ENCODE measurements around the gene FAM53A. TPM values are rescaled to one million over a fixed set of nuclear protein-coding genes. Genes with fewer than 3 reads are reported as not detected.

The FAM53A gene
- total RNA-seq, 4 donors from 2014 or later: 1.3 to 3.2 TPM; not detected in 2

- Histone ChIP-seq H3K4me3 (no peak overlapping the region), H3K36me3 (no peaks in the 10 kb centered on the region), H3K27me3 (no peaks in the 10 kb centered on the region), H3K27ac (no peak overlapping the region), H3K9me3 (no peaks in the 10 kb centered on the region), H3K4me1 (no peaks in the 10 kb centered on the region)
- no peak for DNase-seq
- no peak for TF ChIP-seq CTCF (IDR thresholded peaks at IDR 0.05)
- TF ChIP-seq POLR2A (IDR thresholded peaks at IDR 0.05): no peak
- intact Hi-C loops (cut with DNase I; ENCODE audit: low total_unique reads): no loop called here
Observed at GRCh38 chr4:1600811-1601532, 83.1 kb downstream of the FAM53A start.

- intact Hi-C loops (cut with DNase I; ENCODE audit: low total_unique reads): no loop called here
- Histone ChIP-seq H3K36me3 (no peaks in the 10 kb centered on the region), H3K4me1 (no peaks in the 10 kb centered on the region), H3K4me3 (no peak overlapping the region), H3K27ac (no peak overlapping the region), H3K9me3 (no peaks in the 10 kb centered on the region), H3K27me3 (no peaks in the 10 kb centered on the region)
- TF ChIP-seq CTCF (IDR thresholded peaks at IDR 0.05) (no peak), POLR2A (IDR thresholded peaks at IDR 0.05) (no peak)
- no peak for DNase-seq
Observed at GRCh38 chr4:1600211-1600780, 83.8 kb downstream of the FAM53A start.

- intact Hi-C loops (cut with DNase I; ENCODE audit: low total_unique reads): no loop called here
- H3K27me3 ChIP-seq: no peaks in the 10 kb centered on the region
- no peak for DNase-seq
- no peak overlapping the region for H3K4me3 ChIP-seq
- no peaks in the 10 kb centered on the region for H3K4me1 ChIP-seq
- no peaks in the 10 kb centered on the region for H3K9me3 ChIP-seq
- no peak for TF ChIP-seq CTCF (IDR thresholded peaks at IDR 0.05)
- no peak for TF ChIP-seq POLR2A (IDR thresholded peaks at IDR 0.05)
- H3K36me3 ChIP-seq: no peaks in the 10 kb centered on the region
- H3K27ac ChIP-seq: no peak overlapping the region
Observed at GRCh38 chr4:1599491-1600210, 84.5 kb downstream of the FAM53A start.

- Histone ChIP-seq H3K27me3 (no peaks in the 10 kb centered on the region), H3K36me3 (no peaks in the 10 kb centered on the region), H3K27ac (no peak overlapping the region), H3K4me3 (no peak overlapping the region), H3K9me3 (no peaks in the 10 kb centered on the region), H3K4me1 (no peaks in the 10 kb centered on the region)
- TF ChIP-seq CTCF (IDR thresholded peaks at IDR 0.05): no peak
- no peak for TF ChIP-seq POLR2A (IDR thresholded peaks at IDR 0.05)
- no peak for DNase-seq
- intact Hi-C loops (cut with DNase I; ENCODE audit: low total_unique reads): no loop called here
Observed at GRCh38 chr4:1599026-1599481, 85.1 kb downstream of the FAM53A start.
